HL-60 (cell line): ENCODE data around the gene RFWD3.

Experiments
- CTCF ChIP-seq: IDR thresholded peaks from one replicate; pipeline ENCODE4 v1.5.1; 2011; ENCODE audit warnings: low read length, control low read depth, inconsistent platforms; ENCODE audit not compliant: insufficient read depth
- GABPA ChIP-seq: IDR thresholded peaks from 2 replicates; pipeline ENCODE4 v1.6.1; 2012; ENCODE audit warnings: low read depth
- POLR2AphosphoS5 ChIP-seq: IDR thresholded peaks from 2 replicates; pipeline ENCODE4 v1.6.1; 2012; ENCODE audit warnings: low read depth
- REST ChIP-seq: IDR thresholded peaks from 2 replicates; pipeline ENCODE4 v1.6.1; 2012; ENCODE audit warnings: low read depth; ENCODE audit not compliant: insufficient replicate concordance
- SPI1 ChIP-seq: IDR thresholded peaks from 2 replicates; pipeline ENCODE4 v1.6.1; 2012; ENCODE audit warnings: low read depth, mild to moderate bottlenecking, borderline replicate concordance

DNA sequence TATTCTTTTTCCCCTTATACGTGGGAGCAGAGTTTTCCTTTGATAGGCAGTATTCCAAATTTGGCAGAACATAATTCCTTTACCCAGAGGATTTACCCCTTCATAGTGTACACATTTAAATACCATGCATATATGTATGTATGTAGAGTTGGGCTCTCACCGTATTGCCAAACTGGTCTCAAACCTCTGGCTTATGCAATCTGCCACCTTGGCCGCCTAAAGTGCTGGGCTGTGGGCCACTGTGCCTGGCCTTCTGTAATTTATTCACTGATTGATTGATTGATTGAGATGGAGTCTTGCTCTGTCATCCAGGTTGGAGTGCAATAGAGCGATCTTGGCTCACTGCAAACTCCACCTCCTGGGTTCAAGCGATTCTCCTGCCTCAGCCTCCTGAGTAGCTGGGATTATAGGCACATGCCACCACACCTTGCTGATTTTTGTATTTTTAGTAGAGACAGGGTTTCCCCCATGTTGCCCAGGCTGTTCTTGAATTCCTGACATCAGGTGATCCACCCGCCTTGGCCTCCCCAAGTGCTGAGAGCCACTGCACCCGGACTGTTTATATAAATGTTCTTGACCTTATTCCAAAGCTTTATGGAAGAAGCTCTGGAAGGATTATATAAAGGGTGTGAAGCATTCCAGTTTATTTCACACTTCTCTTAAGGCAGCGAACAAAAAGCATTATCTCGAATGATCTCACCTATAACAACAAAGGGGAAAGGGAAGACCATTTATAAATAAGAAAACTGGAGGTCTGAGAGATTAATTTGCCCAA lies 74.6 kb downstream of the RFWD3 start:
- TF ChIP-seq REST (no peak), POLR2AphosphoS5 (no peak), CTCF (no peak), GABPA (no peak), SPI1 (no peak)
